SK-N-SH (cell line): ENCODE measurements around the gene CDC123. TPM values are rescaled to one million over a fixed set of nuclear protein-coding genes. Genes with fewer than 3 reads are reported as not detected.

Experiments
- CTCF ChIA-PET: fragments of 300-600, 350-600 bp; formaldehyde crosslinking; extraction: SDS; loops from one replicate; lab custom pipeline; 2021; lab: Yijun Ruan, JAX
- POLR2A ChIA-PET: fragments of 350-600 bp; sonication (Branson Sonifier 250); formaldehyde crosslinking; extraction: SDS; loops from one replicate; lab custom pipeline; 2020; ENCODE audit warnings: antibody characterized with exemption, inconsistent platforms; lab: Yijun Ruan, JAX
- DNase-seq: peaks from one replicate; pipeline ENCODE4 v3.0.0; 2012
- H2AFZ ChIP-seq: fragments of 200-600 bp; sonication (generic); 2 replicates; pipeline ENCODE4 v1.8.1; 2016; ENCODE audit warnings: antibody characterized with exemption, mild to moderate bottlenecking, low read depth
- H3F3A ChIP-seq: fragments of 200-600 bp; sonication (generic); replicated peaks from 2 replicates; pipeline ENCODE3; 2016; ENCODE audit warnings: antibody characterized with exemption, mild to moderate bottlenecking; ENCODE audit not compliant: insufficient read depth
- H3K27ac ChIP-seq, 2 experiments: fragments of 200-500 bp in 1 of 2; fragments of 200-600 bp in 1 of 2; sonication (Bioruptor generic) in 1 of 2; sonication (generic), shearing (Covaris generic) in 1 of 2; 2 replicates each; pipeline versions ENCODE4 v1.5.1 to v1.6.1; 2014 to 2016; ENCODE audit warnings: low read depth in 2 of 2, inconsistent platforms in 1 of 2, low read length in 1 of 2, mild to moderate bottlenecking in 1 of 2, mixed read lengths in 1 of 2
- H3K27me3 ChIP-seq: fragments of 200-600 bp; sonication (generic), shearing (Covaris generic); 2 replicates; pipeline ENCODE4 v1.6.1; 2016; ENCODE audit warnings: mixed run types; ENCODE audit not compliant: insufficient read depth
- H3K36me3 ChIP-seq, 2 experiments: fragments of 200-500 bp in 1 of 2; fragments of 200-600 bp in 1 of 2; sonication (Bioruptor generic) in 1 of 2; sonication (generic) in 1 of 2; replicated peaks in 1 of 2; 2 replicates each; pipeline versions ENCODE3 to v1.5.1; 2014 to 2016; ENCODE audit warnings: low read length in 1 of 2, mild to moderate bottlenecking in 1 of 2; ENCODE audit not compliant: insufficient read depth in 2 of 2, control insufficient read depth in 1 of 2
- H3K4me1 ChIP-seq, 2 experiments: fragments of 200-500 bp in 1 of 2; fragments of 200-600 bp in 1 of 2; sonication (Bioruptor generic) in 1 of 2; sonication (generic), shearing (Covaris generic) in 1 of 2; 2 replicates each; pipeline versions ENCODE4 v1.5.1 to v1.6.1; 2014 to 2016; ENCODE audit warnings: low read depth in 1 of 2, low read length in 1 of 2, mixed run types in 1 of 2; ENCODE audit not compliant: insufficient read depth in 2 of 2, control insufficient read depth in 1 of 2
- H3K4me2 ChIP-seq: fragments of 200-600 bp; sonication (generic), shearing (Covaris generic); 2 replicates; pipeline ENCODE4 v1.6.1; 2017; ENCODE audit warnings: mixed run types
- H3K4me3 ChIP-seq, 2 experiments: fragments of 200-500 bp in 1 of 2; fragments of 200-600 bp in 1 of 2; sonication (Bioruptor generic) in 1 of 2; sonication (generic), shearing (Covaris generic) in 1 of 2; 2 replicates each; pipeline versions ENCODE4 v1.5.1 to v1.8.1; 2014 to 2016; ENCODE audit warnings: low read depth in 2 of 2, inconsistent platforms in 1 of 2, low read length in 1 of 2, mild to moderate bottlenecking in 1 of 2, mixed read lengths in 1 of 2, moderate library complexity in 1 of 2
- H3K79me2 ChIP-seq: fragments of 200-600 bp; sonication (generic); 2 replicates; pipeline ENCODE4 v1.8.1; 2017; ENCODE audit warnings: mild to moderate bottlenecking; ENCODE audit not compliant: insufficient read depth
- H3K9ac ChIP-seq: fragments of 200-600 bp; sonication (generic); 2 replicates; pipeline ENCODE4 v1.6.1; 2017; ENCODE audit warnings: mixed run types
- H3K9me2 ChIP-seq: fragments of 200-600 bp; sonication (generic); 2 replicates; pipeline ENCODE4 v1.6.1; 2017; ENCODE audit warnings: mixed run types
- H3K9me3 ChIP-seq: fragments of 200-600 bp; sonication (generic); 2 replicates; pipeline ENCODE4 v1.6.1; 2017; ENCODE audit warnings: mixed run types, mild to moderate bottlenecking, moderate library complexity
- H4K20me1 ChIP-seq: fragments of 200-600 bp; sonication (generic); 2 replicates; pipeline ENCODE4 v1.6.1; 2017; ENCODE audit warnings: mild to moderate bottlenecking, mixed run types; ENCODE audit not compliant: insufficient read depth
- CHD2 ChIP-seq: fragments of 150-350 bp; IDR thresholded peaks from 2 replicates; pipeline ENCODE4 v1.6.1; 2018; ENCODE audit warnings: low read length; ENCODE audit not compliant: partially characterized antibody
- ELF1 ChIP-seq: IDR thresholded peaks from 2 replicates; pipeline ENCODE4 v1.4.0; 2012
- EZH2phosphoT487 ChIP-seq: fragments of 200-600 bp; sonication (generic); IDR thresholded peaks from 2 replicates; pipeline ENCODE4 v1.6.1; 2017; ENCODE audit warnings: low read depth, mixed run types, mild to moderate bottlenecking, antibody characterized with exemption, moderate library complexity, borderline replicate concordance
- FOXJ3 ChIP-seq: sonication (generic); formaldehyde crosslinking; IDR thresholded peaks from 2 replicates; pipeline ENCODE4 v1.5.1; 2020; ENCODE audit warnings: mild to moderate bottlenecking, missing genetic modification reagents
- JUND ChIP-seq: IDR thresholded peaks from 2 replicates; pipeline ENCODE4 v1.4.0; 2012
- MXI1 ChIP-seq: IDR thresholded peaks from 2 replicates; pipeline ENCODE4 v1.6.1; 2012; ENCODE audit warnings: mild to moderate bottlenecking, low read depth, low read length, improper control_type of control experiment
- NFIC ChIP-seq: IDR thresholded peaks from 2 replicates; pipeline ENCODE4 v1.4.0; 2012; ENCODE audit warnings: borderline replicate concordance
- RAD21 ChIP-seq: IDR thresholded peaks from 2 replicates; pipeline ENCODE4 v1.6.1; 2012; ENCODE audit warnings: mild to moderate bottlenecking, low read length
- RCOR1 ChIP-seq: fragments of 150-350 bp; IDR thresholded peaks from 2 replicates; pipeline ENCODE4 v1.6.1; 2017; ENCODE audit warnings: antibody characterized with exemption, low read length
- REST ChIP-seq: IDR thresholded peaks from 2 replicates; pipeline ENCODE4 v1.6.1; 2012; ENCODE audit warnings: mild to moderate bottlenecking, low read depth, low read length, moderate library complexity
- RXRA ChIP-seq: IDR thresholded peaks from 2 replicates; pipeline ENCODE4 v1.4.0; 2012; ENCODE audit warnings: low read depth, mild to moderate bottlenecking, borderline replicate concordance
- SIN3A ChIP-seq: IDR thresholded peaks from 2 replicates; pipeline ENCODE4 v1.6.1; 2012; ENCODE audit warnings: low read depth, mild to moderate bottlenecking, low read length, moderate library complexity, borderline replicate concordance
- TAF1 ChIP-seq: IDR thresholded peaks from 2 replicates; pipeline ENCODE4 v1.6.1; 2012; ENCODE audit warnings: low read depth, mild to moderate bottlenecking, low read length, moderate library complexity, borderline replicate concordance
- TCF12 ChIP-seq: IDR thresholded peaks from 2 replicates; pipeline ENCODE4 v1.4.0; 2012
- TEAD4 ChIP-seq: IDR thresholded peaks from 2 replicates; pipeline ENCODE4 v1.4.0; 2012; ENCODE audit warnings: mild to moderate bottlenecking, borderline replicate concordance; ENCODE audit not compliant: insufficient read depth
- WGBS: methylation state at CpG from one replicate; pipeline ENCODE4 v1.1.6; 2017; ENCODE audit warnings: low lambda C conversion rate; 5-methylcytosine and 5-hydroxymethylcytosine counted together
- polyA plus RNA-seq, 3 experiments: library from polyadenylated mRNA; depleted of rRNA; stranded (reverse); fragments of >200 nt; gene quantifications; 2 replicates each; pipeline ENCODE4 v1.2.3, GENCODE V29; 2012
- TF ChIP-seq, protein P1 (sequence below): IDR thresholded peaks from 2 replicates; pipeline ENCODE4 v1.4.0; 2012; ENCODE audit warnings: low read depth, borderline replicate concordance
- TF ChIP-seq, protein P2 (sequence below): IDR thresholded peaks from 2 replicates; pipeline ENCODE4 v1.4.0; 2012; ENCODE audit warnings: low read depth, borderline replicate concordance

CDC123 gene
- polyA plus RNA-seq, 1 of the 3 experiments (the other 2 are of a cell fraction), result 139 TPM

DNA sequence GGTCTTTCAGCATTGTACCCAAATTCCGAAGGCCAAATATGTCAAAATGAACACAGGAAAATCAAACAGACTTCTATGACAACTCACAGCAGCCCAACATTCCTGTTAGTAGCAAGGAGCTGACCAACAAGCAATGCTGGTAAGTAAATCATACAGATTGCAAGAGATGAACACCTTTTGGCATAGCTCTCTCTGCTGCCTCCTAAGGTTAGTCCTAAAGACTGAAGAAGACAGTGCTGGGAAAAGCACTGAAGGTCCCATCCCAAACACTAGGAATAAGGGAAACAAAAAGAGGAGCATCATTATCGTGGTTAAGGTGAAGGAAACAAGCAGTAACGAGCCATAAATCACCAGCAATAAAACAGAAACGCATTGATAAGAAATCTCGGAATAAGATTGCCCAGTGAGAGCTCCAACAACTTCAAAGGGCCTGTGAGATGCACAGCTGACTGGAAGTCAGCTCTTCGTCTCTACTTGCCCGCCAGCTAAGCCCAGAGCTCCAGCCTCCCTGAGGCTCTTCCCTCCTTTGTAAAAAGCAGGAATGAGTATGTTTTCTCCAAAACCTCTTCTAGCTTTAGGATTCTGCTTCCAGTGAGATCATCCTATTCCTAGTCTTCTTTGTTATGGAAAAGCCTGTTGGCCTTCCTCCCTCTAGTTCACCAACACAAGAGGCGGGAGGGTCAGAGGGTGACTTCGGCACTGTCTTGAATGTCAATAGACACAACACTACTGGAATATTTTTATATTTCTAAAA is 15.6 kb upstream of the CDC123 start (continued):
- no peak for TF ChIP-seq CHD2
- TF ChIP-seq ELF1, result no peak
- no peak for TF ChIP-seq RXRA
- no peak for TF ChIP-seq EZH2phosphoT487
- no peak for TF ChIP-seq JUND

DNA sequence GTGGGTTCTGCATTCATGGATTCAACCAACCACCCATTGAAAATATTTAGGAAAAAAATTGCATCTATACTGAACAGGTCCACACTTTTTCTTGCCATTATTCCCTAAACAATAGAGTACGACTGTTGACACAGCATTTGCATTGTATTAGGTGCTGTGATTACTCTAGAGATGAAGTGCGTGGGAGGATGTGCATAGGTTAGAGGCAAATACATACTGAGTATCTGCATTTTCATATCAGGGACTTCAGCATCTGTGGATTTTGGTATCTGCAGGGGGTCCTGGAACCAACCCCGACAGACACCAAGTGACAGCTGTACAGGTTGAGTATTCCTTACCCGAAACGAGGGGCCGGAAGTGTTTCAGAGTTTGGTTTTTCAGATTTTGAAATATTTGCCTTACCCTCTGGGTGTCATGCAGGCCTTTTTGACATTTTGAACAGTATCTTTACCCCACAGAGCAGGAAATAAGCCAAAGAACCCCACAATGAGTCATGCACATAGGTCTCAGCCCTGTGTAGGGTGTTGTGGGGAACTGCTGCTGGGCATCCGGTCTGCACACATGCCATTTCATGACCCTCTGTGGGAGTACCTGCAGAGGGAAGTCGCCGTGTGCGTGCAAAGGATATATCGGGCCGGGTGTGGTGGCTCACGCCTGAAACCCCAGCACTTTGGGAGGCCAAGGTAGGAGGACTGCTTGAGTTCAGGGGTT is 14.8 kb upstream of the CDC123 start:
- no peak for TF ChIP-seq FOXJ3 (CRISPR knock-in tag)
- TF ChIP-seq TCF12, result no peak
- TF ChIP-seq TEAD4, result no peak
- TF ChIP-seq SIN3A, result no peak
- TF ChIP-seq ELF1, result no peak
- TF ChIP-seq MXI1, result no peak
- Histone ChIP-seq H2AFZ (no peak overlapping the region), H3K27ac (no peak overlapping the region), H4K20me1 (no peaks in the 10 kb centered on the region), H3K9me3 (no peaks in the 10 kb centered on the region), H3K36me3 (peaks cover 45 to 54% of the 10 kb centered on the region in 2 experiments), H3F3A (no peaks in the 10 kb centered on the region), H3K9ac (no peak overlapping the region), H3K9me2 (no peaks in the 10 kb centered on the region), H3K4me1 (no peaks in the 10 kb centered on the region), H3K79me2 (peaks cover 7% of the 10 kb centered on the region; the same call in 1 of the 2 replicates), H3K4me3 (no peak overlapping the region), H3K4me2 (no peak overlapping the region), H3K27me3 (no peaks in the 10 kb centered on the region)
- no peak for DNase-seq
- POLR2A ChIA-PET, result no interaction called here
- over 99% methylated on average over 13 of the region's 13 CpGs for WGBS
- CTCF ChIA-PET, result no interaction called here

DNA sequence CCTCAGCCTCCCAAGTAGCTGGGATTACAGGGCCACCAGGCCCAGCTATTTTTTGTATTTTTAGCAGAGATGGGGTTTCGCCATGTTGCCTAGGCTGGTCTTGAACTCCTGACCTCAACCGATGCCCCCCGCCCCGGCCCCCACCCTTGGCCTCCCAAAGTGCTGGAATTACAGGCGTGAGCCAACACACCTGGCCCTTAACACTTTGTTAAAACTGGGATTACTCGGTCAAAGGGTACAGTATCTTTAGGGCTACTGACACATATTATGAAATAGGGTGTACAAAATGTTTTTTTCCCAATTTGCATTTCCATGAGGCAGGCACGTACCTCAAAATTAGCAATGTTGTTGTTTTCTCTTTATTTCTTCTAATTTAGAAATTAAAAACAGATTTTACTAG is 11.8 kb upstream of the CDC123 start:
- no peak overlapping the region for H3K9ac ChIP-seq
- H3K36me3 ChIP-seq, result peaks cover 30 to 41% of the 10 kb centered on the region in 2 experiments
- H3K9me2 ChIP-seq, result no peaks in the 10 kb centered on the region
- H3K4me1 ChIP-seq, result no peaks in the 10 kb centered on the region
- no peak overlapping the region for H3K27ac ChIP-seq
- no peak overlapping the region for H2AFZ ChIP-seq
- TF ChIP-seq, protein P1, sequence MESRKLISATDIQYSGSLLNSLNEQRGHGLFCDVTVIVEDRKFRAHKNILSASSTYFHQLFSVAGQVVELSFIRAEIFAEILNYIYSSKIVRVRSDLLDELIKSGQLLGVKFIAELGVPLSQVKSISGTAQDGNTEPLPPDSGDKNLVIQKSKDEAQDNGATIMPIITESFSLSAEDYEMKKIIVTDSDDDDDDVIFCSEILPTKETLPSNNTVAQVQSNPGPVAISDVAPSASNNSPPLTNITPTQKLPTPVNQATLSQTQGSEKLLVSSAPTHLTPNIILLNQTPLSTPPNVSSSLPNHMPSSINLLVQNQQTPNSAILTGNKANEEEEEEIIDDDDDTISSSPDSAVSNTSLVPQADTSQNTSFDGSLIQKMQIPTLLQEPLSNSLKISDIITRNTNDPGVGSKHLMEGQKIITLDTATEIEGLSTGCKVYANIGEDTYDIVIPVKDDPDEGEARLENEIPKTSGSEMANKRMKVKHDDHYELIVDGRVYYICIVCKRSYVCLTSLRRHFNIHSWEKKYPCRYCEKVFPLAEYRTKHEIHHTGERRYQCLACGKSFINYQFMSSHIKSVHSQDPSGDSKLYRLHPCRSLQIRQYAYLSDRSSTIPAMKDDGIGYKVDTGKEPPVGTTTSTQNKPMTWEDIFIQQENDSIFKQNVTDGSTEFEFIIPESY, result no peak
- TF ChIP-seq CHD2, result no peak
- no peak for TF ChIP-seq TAF1
- TF ChIP-seq RCOR1, result no peak
- no peak for TF ChIP-seq NFIC
- TF ChIP-seq MXI1, result no peak
- TF ChIP-seq, protein P2, sequence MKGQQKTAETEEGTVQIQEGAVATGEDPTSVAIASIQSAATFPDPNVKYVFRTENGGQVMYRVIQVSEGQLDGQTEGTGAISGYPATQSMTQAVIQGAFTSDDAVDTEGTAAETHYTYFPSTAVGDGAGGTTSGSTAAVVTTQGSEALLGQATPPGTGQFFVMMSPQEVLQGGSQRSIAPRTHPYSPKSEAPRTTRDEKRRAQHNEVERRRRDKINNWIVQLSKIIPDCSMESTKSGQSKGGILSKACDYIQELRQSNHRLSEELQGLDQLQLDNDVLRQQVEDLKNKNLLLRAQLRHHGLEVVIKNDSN, result no peak
- no peak for TF ChIP-seq REST
- TF ChIP-seq RXRA, result no peak
- TF ChIP-seq RAD21, result no peak
- TF ChIP-seq SIN3A, result no peak
- ChIA-PET POLR2A (no interaction called here), CTCF (interaction anchor here (2.0 kb wide), 1 partner anchor 31 kb away, joined by 7 read pairs; no protein-coding TSS in a partner anchor)
- H3F3A ChIP-seq, result no peaks in the 10 kb centered on the region
- WGBS, result 97% methylated on average over 7 of the region's 7 CpGs
- no peak overlapping the region for H3K4me2 ChIP-seq
- DNase-seq, result no peak
- H3K79me2 ChIP-seq, result peaks cover 33% of the 10 kb centered on the region
- no peaks in the 10 kb centered on the region for H4K20me1 ChIP-seq
- no peak overlapping the region for H3K4me3 ChIP-seq
- no peaks in the 10 kb centered on the region for H3K9me3 ChIP-seq
- no peaks in the 10 kb centered on the region for H3K27me3 ChIP-seq
